ENCODE data around the gene MYT1. TPM values are rescaled to one million over a fixed set of nuclear protein-coding genes. Genes with fewer than 3 reads are reported as not detected.
"Not testable (repeated sequence)": the region's sequence is repeated elsewhere in the genome, so short reads cannot be mapped to it uniquely, and the experiment has no call there.

The MYT1 gene
- total and polyA plus RNA-seq, 9 of the 15 experiments (the other 6 are each of a cell fraction or from before 2014, with no cell fraction given) = 0.02 to 0.12 (median 0.06) TPM; not detected in 4

- H3K4me2 ChIP-seq (ENCODE audit: insufficient read depth, low read length); H3K9me1 ChIP-seq (ENCODE audit: control insufficient read depth, insufficient read depth, low read length); H3K79me2 ChIP-seq (ENCODE audit: control insufficient read depth, insufficient read depth, low read length); H3K9me3 ChIP-seq (replicated peaks; ENCODE audit: control insufficient read depth, insufficient read depth, low read depth, low read length); DNase-seq (ENCODE audit: extremely low read depth in 1 of 4, low spot score in 3 of 4); FAIRE-seq; H3K4me3 ChIP-seq; POLR2A ChIA-PET; in situ Hi-C loops (cut with MboI); ATAC-seq; H4K20me1 ChIP-seq (replicated peaks; ENCODE audit: control insufficient read depth, insufficient read depth, low read length); CTCF ChIA-PET (ENCODE audit: low intra/inter-chr PET ratio); H2AFZ ChIP-seq (ENCODE audit: low read depth, low read length); H3K9ac ChIP-seq (ENCODE audit: insufficient read depth in 1 of 2, low read depth in 2 of 2, low read length in 2 of 2); H3K27ac ChIP-seq (ENCODE audit: extremely low read depth, low read depth, low read length); H3K36me3 ChIP-seq (ENCODE audit: control insufficient read depth, insufficient read depth, low read length); BruUV-seq (replicated peaks): not testable (repeated sequence)
- WGBS (ENCODE audit: insufficient coverage, low coverage, missing lambda C conversion rate) = 2% methylated on average over 11 of the region's 11 CpGs
- peaks cover 3 to 10% of the 10 kb centered on the region in 2 experiments; a peak in 2 of 5 replicates for H3K4me1 ChIP-seq (replicated peaks in 1 of 2; ENCODE audit: control insufficient read depth in 2 of 2, insufficient read depth in 2 of 2, low read length in 2 of 2)
- intact Hi-C loops (cut with micrococcal nuclease) = loop anchor here (5.0 kb wide), 1 partner anchor 86 kb away; the partner anchor contains the start of gene C20orf204
- H3K27me3 ChIP-seq (ENCODE audit: control insufficient read depth in 2 of 2, insufficient read depth in 2 of 2, low read length in 2 of 2) = peaks cover 0 to 14% of the 10 kb centered on the region in 2 experiments; a peak in 2 of 5 replicates
These were observed 40.7 kb upstream of the MYT1 start for GRCh38 chr20:64123517-64123916.

GRCh38 chr20:64129146-64129782 is 35.0 kb upstream of the MYT1 start:
- FAIRE-seq (no peak), DNase-seq (ENCODE audit: extremely low read depth in 1 of 4, low spot score in 3 of 4) (no peak), ATAC-seq (no peak)
- Histone ChIP-seq H3K79me2 (ENCODE audit: control insufficient read depth, insufficient read depth, low read length) (no peaks in the 10 kb centered on the region), H2AFZ (ENCODE audit: low read depth, low read length) (no peak overlapping the region), H3K4me3 (no peak overlapping the region), H3K9ac (ENCODE audit: insufficient read depth in 1 of 2, low read depth in 2 of 2, low read length in 2 of 2) (no peak overlapping the region), H3K4me1 (replicated peaks in 1 of 2; ENCODE audit: control insufficient read depth in 2 of 2, insufficient read depth in 2 of 2, low read length in 2 of 2) (no peaks in the 10 kb centered on the region; a peak in 1 of 5 replicates), H3K27me3 (ENCODE audit: control insufficient read depth in 2 of 2, insufficient read depth in 2 of 2, low read length in 2 of 2) (peaks cover 0 to 14% of the 10 kb centered on the region in 2 experiments; a peak in 3 of 5 replicates), H3K4me2 (ENCODE audit: insufficient read depth, low read length) (no peak overlapping the region), H4K20me1 (replicated peaks; ENCODE audit: control insufficient read depth, insufficient read depth, low read length) (no peaks in the 10 kb centered on the region), H3K9me1 (ENCODE audit: control insufficient read depth, insufficient read depth, low read length) (no peaks in the 10 kb centered on the region), H3K27ac (ENCODE audit: extremely low read depth, low read depth, low read length) (no peak overlapping the region), H3K36me3 (ENCODE audit: control insufficient read depth, insufficient read depth, low read length) (no peaks in the 10 kb centered on the region), H3K9me3 (replicated peaks; ENCODE audit: control insufficient read depth, insufficient read depth, low read depth, low read length) (no peaks in the 10 kb centered on the region)
- ChIA-PET POLR2A (no interaction called here), CTCF (ENCODE audit: low intra/inter-chr PET ratio) (no interaction called here)
- in situ Hi-C loops (cut with MboI) (no loop called here), intact Hi-C loops (cut with micrococcal nuclease) (no loop called here)
- BruUV-seq (replicated peaks) = no TSS peak
- 3% methylated on average over 11 of the region's 11 CpGs for WGBS (ENCODE audit: insufficient coverage, low coverage, missing lambda C conversion rate)
- TF ChIP-seq RBM25 (IDR thresholded peaks at IDR 0.05; ENCODE audit: low read depth, low read length, severe bottlenecking) (no peak), NFRKB (IDR thresholded peaks at IDR 0.05; ENCODE audit: low read depth) (no peak), GTF3C2 (IDR thresholded peaks at IDR 0.05; ENCODE audit: borderline replicate concordance, extremely low read depth, insufficient read length) (no peak), FOXP1 (CRISPR knock-in tag; IDR thresholded peaks at IDR 0.05) (no peak), SP1 (CRISPR knock-in tag; IDR thresholded peaks at IDR 0.05) (no peak), ETV6 (IDR thresholded peaks at IDR 0.05; ENCODE audit: borderline replicate concordance in 1 of 2, low read depth in 2 of 2, low read length in 1 of 2) (no peak), ETV6 (CRISPR knock-in tag; IDR thresholded peaks at IDR 0.05; ENCODE audit: borderline replicate concordance) (no peak), PBX2 (CRISPR knock-in tag; IDR thresholded peaks at IDR 0.05; ENCODE audit: low read depth) (no peak), PBX2 (tag; conservative IDR thresholded peaks at IDR 0.05; ENCODE audit: low read depth) (no peak)
